LNCAP (cell line): ENCODE measurements around the gene HAND2.

ENCODE experiments used
- CTCF ChIP-seq: fragments of 450-650 bp; IDR thresholded peaks from 2 replicates; pipeline ENCODE4 v1.5.1; 2017; ENCODE audit warnings: mild to moderate bottlenecking

HAND2 gene

GRCh38 chr4:173492315-173492714, 37.7 kb downstream of the HAND2 start:
- TF ChIP-seq CTCF: no peak

GRCh38 chr4:173490817-173491528, 39.1 kb downstream of the HAND2 start:
- no peak for TF ChIP-seq CTCF

GRCh38 chr4:173490256-173490655, 39.8 kb downstream of the HAND2 start:
- TF ChIP-seq CTCF: no peak

GRCh38 chr4:173489514-173489913, 40.5 kb downstream of the HAND2 start:
- TF ChIP-seq CTCF: no peak

GRCh38 chr4:173488656-173489055, 41.4 kb downstream of the HAND2 start:
- no peak for TF ChIP-seq CTCF

- TF ChIP-seq CTCF: no peak
Observed at GRCh38 chr4:173488074-173488473, 42.0 kb downstream of the HAND2 start.

GRCh38 chr4:173486714-173487392, 43.2 kb downstream of the HAND2 start:
- TF ChIP-seq CTCF: no peak
